Lung (tissue), 12 donors: ENCODE results near the gene ACRBP. TPM values are rescaled to one million over a fixed set of nuclear protein-coding genes. Genes with fewer than 3 reads are reported as not detected.

Source experiments
- ATAC-seq: fragments of 200-7000 bp; cut with Tn5 transposase; one replicate; pipeline ENCODE4 v1.9.1; 2020; ENCODE audit warnings: moderate number of reproducible peaks; ENCODE audit not compliant: insufficient read depth, low FRiP score
- DNase-seq, 3 donors: peaks; one replicate each; pipeline ENCODE4 v3.0.0-alpha.2; 2013 to 2017
- H3K27ac ChIP-seq, 2 donors: one replicate each; pipeline ENCODE4 v1.5.1; 2013; ENCODE audit warnings: mild to moderate bottlenecking in 2 of 2, moderate library complexity in 2 of 2, control low read depth in 1 of 2, inconsistent platforms in 1 of 2, low read depth in 1 of 2, low read length in 1 of 2
- H3K27me3 ChIP-seq, 3 donors: one replicate each; pipeline ENCODE4 v1.5.1; 2013; ENCODE audit warnings: low read length in 2 of 3; ENCODE audit not compliant: control insufficient read depth in 3 of 3, insufficient read depth in 3 of 3
- H3K36me3 ChIP-seq, 4 donors: one replicate each; pipeline ENCODE4 v1.5.1; 2013; ENCODE audit warnings: low read length in 4 of 4, mild to moderate bottlenecking in 1 of 4, moderate library complexity in 1 of 4; ENCODE audit not compliant: control insufficient read depth in 4 of 4, insufficient read depth in 4 of 4
- H3K4me1 ChIP-seq, 5 donors: one replicate each; pipeline ENCODE4 v1.5.1; 2013; ENCODE audit warnings: low read length in 5 of 5, mild to moderate bottlenecking in 2 of 5, moderate library complexity in 1 of 5; ENCODE audit not compliant: control insufficient read depth in 5 of 5, insufficient read depth in 5 of 5
- H3K4me3 ChIP-seq: one replicate; pipeline ENCODE4 v1.5.1; 2013; ENCODE audit warnings: mild to moderate bottlenecking, control low read depth, moderate library complexity
- H3K9ac ChIP-seq, 2 donors: one replicate each; pipeline ENCODE4 v1.5.1; 2013; ENCODE audit warnings: low read length in 2 of 2, control low read depth in 1 of 2; ENCODE audit not compliant: insufficient read depth in 1 of 2
- H3K9me3 ChIP-seq, 4 donors: one replicate each; pipeline ENCODE4 v1.5.1; 2013; ENCODE audit warnings: low read length in 3 of 4, mild to moderate bottlenecking in 1 of 4, moderate library complexity in 1 of 4; ENCODE audit not compliant: control insufficient read depth in 4 of 4, insufficient read depth in 3 of 4
- WGBS, 2 donors: extraction: QIAGEN DNeasy Blood & Tissue Kit; methylation state at CpG; one replicate each; pipeline ENCODE4 v1.1.7; 2013; 5-methylcytosine and 5-hydroxymethylcytosine counted together
- polyA plus RNA-seq, 2 donors: library from polyadenylated mRNA; stranded (reverse); fragments of 200-250 nt; gene quantifications; one replicate each; pipeline ENCODE4 v1.2.1, GENCODE V29; 2013
- total RNA-seq, 2 donors: library from RNA; depleted of rRNA in 1 of 2; stranded (reverse); fragments of >200 nt in 1 of 2; gene quantifications; one replicate each; pipeline ENCODE4 v1.2.1, GENCODE V29; 2014 to 2021
- TF ChIP-seq, protein P1 (sequence below): IDR thresholded peaks from 2 replicates; pipeline ENCODE4 v1.5.1; 2012; ENCODE audit warnings: mild to moderate bottlenecking; ENCODE audit errors: control extremely low read depth, extremely low read depth
- donor health status: control.
- donor health status: control.
- donor health status: Bipolar disorder and iron deficiency.
- donor health status: healthy.
- donor health status: DM: yes; HTN: yes; CAD: no.

The ACRBP gene
- total and polyA plus RNA-seq, 4 donors, result 0.93 to 8.7 (median 3.8) TPM

DNA sequence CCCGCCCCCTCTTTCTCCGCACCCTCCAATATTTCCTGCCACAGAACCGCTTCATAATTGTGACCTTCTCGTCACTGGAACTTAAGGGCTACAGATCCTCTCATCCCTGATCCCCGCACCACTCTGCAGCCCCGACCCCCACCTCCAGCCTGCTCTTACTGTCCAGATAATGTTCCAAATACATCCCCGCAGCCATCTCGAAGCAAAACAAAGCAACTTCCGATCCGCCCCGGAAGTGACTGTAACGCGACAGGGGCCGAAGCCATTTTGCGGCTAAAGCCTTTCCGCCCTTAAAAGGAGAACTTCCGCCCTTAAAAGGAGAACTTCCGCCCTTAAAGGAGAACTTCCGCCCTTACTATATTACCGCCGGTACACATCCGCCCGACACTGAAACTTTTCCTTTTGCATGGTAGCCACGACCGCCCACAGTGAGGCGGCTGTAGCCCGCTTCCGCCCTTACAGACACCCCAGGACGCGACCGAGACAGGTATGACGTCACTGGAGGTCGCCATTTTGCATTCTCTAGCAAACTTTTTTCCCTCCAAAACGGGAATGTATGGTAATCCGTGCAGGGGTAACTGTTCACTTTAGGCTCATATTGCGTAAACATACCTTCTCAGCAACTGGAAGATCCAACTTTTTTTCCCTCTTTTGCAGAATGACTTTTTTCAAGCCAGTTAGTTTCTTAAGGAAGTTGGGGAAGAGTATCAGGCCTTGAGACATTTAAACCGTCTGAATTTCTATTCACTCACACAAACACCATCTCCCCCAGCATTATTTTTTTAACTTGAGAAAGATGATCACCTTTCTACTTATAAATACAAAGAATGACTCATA lies 15.9 kb upstream of the ACRBP start, which contains the start of gene ING4:
TSS of gene ING4 (minus strand) at position 214 of the 837 bp plus-strand sequence. CDS start at position 196, 18 bp downstream.
- peak within 1 kb of the TSS; percentile 75 to 98 for H3K9ac ChIP-seq
- TF ChIP-seq, protein P1, sequence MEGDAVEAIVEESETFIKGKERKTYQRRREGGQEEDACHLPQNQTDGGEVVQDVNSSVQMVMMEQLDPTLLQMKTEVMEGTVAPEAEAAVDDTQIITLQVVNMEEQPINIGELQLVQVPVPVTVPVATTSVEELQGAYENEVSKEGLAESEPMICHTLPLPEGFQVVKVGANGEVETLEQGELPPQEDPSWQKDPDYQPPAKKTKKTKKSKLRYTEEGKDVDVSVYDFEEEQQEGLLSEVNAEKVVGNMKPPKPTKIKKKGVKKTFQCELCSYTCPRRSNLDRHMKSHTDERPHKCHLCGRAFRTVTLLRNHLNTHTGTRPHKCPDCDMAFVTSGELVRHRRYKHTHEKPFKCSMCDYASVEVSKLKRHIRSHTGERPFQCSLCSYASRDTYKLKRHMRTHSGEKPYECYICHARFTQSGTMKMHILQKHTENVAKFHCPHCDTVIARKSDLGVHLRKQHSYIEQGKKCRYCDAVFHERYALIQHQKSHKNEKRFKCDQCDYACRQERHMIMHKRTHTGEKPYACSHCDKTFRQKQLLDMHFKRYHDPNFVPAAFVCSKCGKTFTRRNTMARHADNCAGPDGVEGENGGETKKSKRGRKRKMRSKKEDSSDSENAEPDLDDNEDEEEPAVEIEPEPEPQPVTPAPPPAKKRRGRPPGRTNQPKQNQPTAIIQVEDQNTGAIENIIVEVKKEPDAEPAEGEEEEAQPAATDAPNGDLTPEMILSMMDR, result no peak
- peaks cover 0 to 11% (median 6%) of the 10 kb centered on the region in 5 donors for H3K4me1 ChIP-seq
- DNase-seq (peak; percentile 99 to 100 (median 100)), ATAC-seq (peak; percentile 99)
- peaks cover 8 to 22% (median 13%) of the 10 kb centered on the region in 4 donors for H3K36me3 ChIP-seq
- no peaks in the 10 kb centered on the region for H3K9me3 ChIP-seq
- H3K27me3 ChIP-seq, result no peaks in the 10 kb centered on the region
- WGBS, 2 donors, result 2% methylated on average over 37 of the region's 37 CpGs
- H3K4me3 ChIP-seq, result peak within 1 kb of the TSS; percentile 87
- H3K27ac ChIP-seq, result peak within 1 kb of the TSS; percentile 85 to 88

DNA sequence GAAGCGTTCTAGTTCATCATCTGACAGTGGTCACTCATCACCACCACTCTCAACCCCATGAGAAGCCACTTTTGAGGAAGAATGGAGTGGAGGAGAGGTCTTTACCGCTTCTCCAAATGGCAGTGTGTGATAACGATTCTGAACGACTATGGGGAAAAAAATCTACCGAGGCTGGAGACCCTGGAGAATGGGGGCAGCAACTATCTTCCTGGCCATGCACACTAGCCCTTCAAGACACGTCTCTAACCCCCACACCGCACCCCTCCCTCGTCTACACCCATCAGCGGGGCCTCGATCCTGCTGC lies 15.3 kb upstream of the ACRBP start:
- peaks cover 0 to 11% (median 6%) of the 10 kb centered on the region in 5 donors for H3K4me1 ChIP-seq
- H3K9me3 ChIP-seq, result no peaks in the 10 kb centered on the region
- H3K4me3 ChIP-seq, result peak overlapping the region; percentile 87
- whole genome bisulfite sequencing, 2 donors, result 0 to 1% methylated on average over 10 of the region's 10 CpGs
- TF ChIP-seq, protein P1, result no peak
- H3K27ac ChIP-seq, result peak overlapping the region; percentile 56 to 85
- no peak for ATAC-seq
- H3K27me3 ChIP-seq, result no peaks in the 10 kb centered on the region
- DNase-seq, result no peak
- H3K36me3 ChIP-seq, result peaks cover 7 to 17% (median 10%) of the 10 kb centered on the region in 4 donors
- peak overlapping the region; percentile 75 to 98 for H3K9ac ChIP-seq

DNA sequence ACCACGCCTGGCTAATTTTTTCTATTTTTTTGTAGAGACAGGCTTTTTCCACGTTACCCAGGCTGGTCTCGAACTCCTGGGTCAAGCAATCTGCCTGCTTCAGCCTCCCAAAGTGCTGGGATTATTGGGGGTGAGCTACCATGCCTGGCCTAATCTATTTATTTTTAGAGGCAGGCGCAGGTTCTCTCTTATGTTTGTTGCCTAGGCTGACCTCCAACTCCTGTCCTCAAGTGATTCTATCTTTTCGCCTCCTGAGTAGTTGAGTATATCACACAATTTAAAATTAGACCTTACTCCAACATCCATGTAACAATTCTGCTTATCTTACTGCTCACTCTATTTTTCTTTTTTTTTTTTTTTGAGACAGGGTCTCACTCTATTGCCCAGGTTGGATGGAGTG lies 6.8 kb upstream of the ACRBP start:
- H3K9ac ChIP-seq, result no peak overlapping the region
- no peak for DNase-seq
- no peaks in the 10 kb centered on the region for H3K9me3 ChIP-seq
- H3K36me3 ChIP-seq, result peaks cover 14 to 49% (median 42%) of the 10 kb centered on the region in 4 donors
- no peak for ATAC-seq
- H3K4me1 ChIP-seq, result no peaks in the 10 kb centered on the region
- no peak overlapping the region for H3K4me3 ChIP-seq
- TF ChIP-seq, protein P1, result no peak
- no peak overlapping the region for H3K27ac ChIP-seq
- WGBS, 2 donors, result 95 to 98% methylated on average over 5 of the region's 5 CpGs
- no peaks in the 10 kb centered on the region for H3K27me3 ChIP-seq
